HG03521 (cell line): ENCODE data around the gene RNF13.

Source experiments
- ATAC-seq: cut with Tn5 transposase; IDR thresholded peaks from one replicate; pipeline ENCODE4 v1.9.1; 2021; ENCODE audit warnings: mild to moderate bottlenecking, moderate library complexity; ENCODE audit not compliant: unreplicated experiment

The RNF13 gene, protein sequence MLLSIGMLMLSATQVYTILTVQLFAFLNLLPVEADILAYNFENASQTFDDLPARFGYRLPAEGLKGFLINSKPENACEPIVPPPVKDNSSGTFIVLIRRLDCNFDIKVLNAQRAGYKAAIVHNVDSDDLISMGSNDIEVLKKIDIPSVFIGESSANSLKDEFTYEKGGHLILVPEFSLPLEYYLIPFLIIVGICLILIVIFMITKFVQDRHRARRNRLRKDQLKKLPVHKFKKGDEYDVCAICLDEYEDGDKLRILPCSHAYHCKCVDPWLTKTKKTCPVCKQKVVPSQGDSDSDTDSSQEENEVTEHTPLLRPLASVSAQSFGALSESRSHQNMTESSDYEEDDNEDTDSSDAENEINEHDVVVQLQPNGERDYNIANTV

DNA sequence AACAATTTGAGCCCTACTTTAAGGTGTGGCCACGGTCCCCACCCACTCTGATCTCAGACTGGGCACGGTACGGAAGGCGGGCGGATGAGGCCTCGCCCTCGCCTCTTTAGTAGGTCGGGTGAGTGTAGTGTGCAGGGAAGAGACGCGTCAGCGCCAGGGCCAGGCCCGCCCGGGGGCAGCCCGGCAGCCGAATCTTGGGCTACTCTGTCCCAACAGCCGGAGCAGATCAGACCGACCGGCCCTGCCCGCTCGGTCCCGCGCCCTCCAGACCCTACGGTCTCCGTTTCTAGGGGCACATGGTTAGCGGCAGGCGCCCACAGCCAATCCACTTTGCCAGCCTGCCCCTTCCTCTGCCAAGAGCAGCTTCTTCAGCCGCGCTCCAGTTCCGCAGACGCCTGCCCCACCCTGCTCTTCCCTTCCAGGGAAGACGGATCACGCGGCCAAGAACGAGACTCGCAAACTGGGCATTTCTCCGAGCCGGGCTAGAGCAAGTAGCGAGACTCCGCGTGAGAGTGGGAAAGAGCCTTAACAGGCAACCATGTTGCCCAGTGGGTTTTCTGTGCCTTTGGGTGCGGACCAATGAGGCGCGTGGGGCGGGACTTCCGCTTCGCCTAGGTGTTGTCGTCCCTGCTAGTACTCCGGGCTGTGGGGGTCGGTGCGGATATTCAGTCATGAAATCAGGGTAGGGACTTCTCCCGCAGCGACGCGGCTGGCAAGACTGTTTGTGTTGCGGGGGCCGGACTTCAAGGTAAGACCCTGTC is at the start of gene RNF13:
RNF13 (plus strand) TSS at position 610 of the 761 bp plus-strand sequence. CDS start 32,812 bp downstream, outside the sequence.
- peak; percentile 91 for ATAC-seq

DNA sequence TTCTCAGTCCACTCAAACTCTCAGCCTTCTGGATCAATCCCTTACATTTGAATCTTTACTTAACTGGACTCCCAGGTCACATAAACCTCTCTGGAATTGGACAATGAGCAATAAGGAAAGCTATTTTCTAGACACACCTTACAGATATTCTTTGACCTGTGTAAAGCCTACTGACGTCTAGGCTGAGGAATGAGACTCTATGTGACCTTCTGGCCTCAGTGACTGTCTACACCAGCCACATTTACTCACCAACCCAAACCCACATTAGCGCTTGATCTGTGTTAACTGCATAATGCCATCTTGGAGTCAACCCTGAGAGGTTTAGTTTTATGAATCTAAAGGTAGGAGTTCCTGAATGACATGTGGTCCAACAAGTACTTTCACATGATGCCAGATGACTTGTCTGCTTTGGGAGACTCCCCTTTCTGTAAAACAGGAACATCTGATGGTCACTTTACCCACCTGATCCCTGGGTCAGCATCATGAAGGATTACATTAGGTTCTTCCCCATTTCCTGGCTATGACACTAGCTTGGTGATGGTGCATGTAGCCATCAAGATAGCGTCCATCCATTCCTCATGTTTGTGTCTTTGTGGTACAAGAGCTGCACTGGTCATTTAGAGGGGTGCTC is 49.3 kb upstream of the RNF13 start:
- no peak for ATAC-seq

DNA sequence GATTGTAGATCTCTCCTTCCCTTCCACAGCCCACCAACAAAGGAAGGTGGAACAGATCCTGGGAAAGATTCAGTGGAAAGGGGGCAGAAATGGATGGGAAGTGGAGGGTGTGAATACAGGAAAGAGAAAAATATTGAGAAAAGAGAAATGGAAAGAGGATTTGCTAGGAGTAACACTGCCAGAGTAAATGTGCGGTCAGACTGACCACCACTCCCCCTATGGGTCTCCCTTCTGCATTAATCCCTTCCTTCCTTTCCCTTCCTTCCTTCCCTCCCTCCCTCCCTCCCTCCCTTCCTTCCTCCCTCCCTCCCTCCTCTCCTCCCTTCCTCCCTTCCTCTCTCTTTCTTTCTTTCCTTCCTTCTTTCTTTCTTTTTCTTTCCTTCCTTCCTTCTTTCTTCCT is 48.7 kb upstream of the RNF13 start:
- no peak for ATAC-seq

DNA sequence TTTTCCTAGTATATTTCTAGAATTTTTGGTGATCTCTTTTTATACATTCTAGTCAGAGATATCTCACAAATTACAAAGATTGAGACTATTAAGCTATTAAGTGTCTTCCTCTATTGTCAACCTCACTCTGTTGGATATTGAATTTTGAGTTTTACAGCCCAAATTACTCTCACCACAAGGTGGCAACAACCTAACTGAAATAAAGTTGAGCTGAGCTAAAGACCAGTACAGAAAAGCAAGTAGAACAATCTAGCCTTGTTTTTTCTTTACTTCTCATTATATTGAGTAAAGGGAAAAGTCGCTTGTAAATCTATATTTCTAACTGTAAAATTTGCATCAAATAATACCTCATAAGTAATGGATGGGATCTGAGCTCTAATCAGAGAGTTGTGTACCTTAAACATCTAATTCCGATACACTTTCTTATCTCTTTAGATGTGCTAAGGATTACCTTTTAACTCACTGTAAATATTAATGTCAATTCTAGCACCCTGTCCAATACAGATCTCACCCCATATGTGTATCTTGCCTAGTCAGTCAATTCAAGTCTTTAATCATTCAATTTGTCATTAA is 47.2 kb upstream of the RNF13 start:
- no peak for ATAC-seq

DNA sequence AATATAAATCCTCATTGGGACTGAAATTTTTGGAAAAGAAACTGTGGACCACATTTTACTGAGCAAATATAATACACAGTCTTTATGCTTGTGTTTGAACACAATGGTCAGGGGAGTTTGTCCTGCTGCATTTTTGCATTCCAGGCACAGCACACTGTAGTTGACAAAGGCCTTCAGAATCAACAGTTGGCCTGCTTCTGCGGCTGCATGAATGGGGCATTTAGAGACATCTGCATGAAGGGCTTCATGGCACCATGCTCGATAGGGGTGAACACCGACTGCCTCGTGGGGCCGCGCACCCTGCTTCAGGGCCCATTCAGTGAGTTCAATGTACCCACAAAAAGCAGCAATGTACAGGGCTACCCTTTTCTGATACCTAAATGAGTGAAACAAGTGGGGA is 45.3 kb upstream of the RNF13 start:
- no peak for ATAC-seq

DNA sequence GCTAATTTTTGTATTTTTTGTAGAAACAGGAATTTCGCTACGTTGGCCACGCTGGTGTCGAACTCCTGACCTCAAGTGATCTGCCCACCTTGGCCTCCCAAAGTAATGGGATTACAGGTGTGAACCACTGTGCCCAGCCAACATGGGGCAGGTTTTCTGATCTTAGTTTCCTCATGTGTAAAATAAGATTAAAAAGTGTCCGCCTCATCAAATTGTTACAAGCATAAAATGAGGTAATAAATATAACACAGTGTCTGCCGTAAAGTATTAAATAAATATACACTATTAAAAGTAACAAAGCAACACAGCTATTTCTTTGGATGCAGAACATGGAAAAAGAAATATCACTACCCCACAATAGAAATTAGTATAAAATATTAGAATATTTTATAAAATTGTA is 44.3 kb upstream of the RNF13 start:
- ATAC-seq: no peak

DNA sequence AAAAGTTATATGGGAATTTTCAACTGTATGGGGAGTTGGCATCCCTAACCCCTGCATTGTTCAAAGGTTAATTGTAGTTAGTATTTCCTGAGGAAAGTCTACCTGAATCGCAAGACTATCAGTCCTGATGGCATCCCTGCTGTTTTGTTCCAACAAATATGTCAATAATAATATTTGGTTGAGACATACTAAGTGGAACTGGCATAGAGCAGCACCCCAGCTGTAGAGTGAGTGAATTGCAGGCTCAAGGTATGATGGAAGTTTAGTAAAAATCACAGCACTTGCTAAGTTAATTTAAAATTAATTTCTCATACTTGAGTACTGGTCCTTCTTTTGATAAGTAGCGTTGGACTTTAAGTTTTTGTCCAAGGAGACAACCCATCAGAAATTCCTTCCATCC is 42.8 kb upstream of the RNF13 start:
- ATAC-seq: no peak

DNA sequence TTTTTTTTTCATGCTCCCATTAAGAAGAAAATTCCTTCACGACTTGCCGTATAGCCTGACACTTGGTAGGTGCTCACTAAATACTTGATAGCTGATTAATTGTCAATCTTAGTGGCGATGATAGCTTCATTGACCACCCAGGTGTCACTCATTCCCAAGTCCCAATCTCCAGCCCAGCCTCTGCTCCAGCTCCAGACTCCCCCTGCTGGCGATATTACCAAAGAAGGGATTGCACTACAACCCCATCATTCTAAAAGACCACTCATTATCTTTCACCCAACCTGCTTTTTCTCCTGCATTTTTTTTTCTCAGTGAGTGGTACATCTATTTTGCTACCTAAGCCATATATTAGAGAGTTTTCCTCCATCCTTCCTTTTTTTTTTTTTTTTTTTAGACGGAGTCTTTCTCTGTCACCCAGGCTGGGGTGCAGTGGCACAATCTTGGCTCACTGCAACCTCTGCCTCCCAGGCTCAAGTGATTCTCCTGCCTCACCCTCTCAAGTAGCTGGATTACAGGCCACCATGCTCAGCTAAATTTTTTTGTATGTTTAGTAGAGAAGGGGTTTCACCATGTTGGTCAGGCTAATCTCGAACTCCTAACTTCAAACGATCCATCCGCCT is 41.3 kb upstream of the RNF13 start:
- ATAC-seq: no peak

DNA sequence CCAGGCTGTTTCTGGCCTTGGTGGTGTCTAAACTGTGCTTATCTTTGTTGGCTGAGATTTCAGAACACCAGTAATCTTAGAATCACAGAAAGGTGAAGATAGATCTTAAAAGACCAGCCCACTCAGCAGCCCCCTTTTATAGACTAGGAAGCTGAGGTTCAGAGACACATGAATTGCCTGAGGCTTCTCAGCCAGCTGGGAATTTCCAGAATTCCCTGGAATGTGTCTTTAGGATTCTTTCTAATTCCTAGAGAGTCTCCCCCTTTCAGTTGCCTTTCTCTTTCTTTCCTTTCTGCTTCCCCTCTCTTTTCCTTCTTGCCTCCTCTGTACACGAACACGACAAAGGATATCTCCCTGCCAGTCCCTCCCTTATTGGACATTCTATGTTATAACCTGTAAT is 40.2 kb upstream of the RNF13 start:
- ATAC-seq: no peak

DNA sequence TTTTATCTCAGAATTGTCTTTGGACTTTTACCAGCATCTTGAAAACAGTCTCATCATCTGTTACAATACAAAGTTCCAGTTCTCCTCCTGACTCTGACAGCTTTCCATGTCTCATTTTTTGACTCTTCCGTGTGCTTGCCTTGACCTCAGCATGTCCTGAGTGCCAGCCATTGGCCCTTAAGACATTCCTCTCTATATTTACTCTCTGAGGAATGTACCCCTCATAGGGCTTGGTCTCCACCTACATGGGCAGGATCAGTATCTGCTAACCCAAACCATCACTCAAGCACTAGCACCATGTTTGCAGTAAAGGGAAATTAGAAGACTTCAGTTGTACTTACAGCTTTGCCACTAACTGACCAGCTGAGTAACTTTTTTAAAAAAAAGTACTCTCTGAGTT is 36.8 kb upstream of the RNF13 start:
- no peak for ATAC-seq

DNA sequence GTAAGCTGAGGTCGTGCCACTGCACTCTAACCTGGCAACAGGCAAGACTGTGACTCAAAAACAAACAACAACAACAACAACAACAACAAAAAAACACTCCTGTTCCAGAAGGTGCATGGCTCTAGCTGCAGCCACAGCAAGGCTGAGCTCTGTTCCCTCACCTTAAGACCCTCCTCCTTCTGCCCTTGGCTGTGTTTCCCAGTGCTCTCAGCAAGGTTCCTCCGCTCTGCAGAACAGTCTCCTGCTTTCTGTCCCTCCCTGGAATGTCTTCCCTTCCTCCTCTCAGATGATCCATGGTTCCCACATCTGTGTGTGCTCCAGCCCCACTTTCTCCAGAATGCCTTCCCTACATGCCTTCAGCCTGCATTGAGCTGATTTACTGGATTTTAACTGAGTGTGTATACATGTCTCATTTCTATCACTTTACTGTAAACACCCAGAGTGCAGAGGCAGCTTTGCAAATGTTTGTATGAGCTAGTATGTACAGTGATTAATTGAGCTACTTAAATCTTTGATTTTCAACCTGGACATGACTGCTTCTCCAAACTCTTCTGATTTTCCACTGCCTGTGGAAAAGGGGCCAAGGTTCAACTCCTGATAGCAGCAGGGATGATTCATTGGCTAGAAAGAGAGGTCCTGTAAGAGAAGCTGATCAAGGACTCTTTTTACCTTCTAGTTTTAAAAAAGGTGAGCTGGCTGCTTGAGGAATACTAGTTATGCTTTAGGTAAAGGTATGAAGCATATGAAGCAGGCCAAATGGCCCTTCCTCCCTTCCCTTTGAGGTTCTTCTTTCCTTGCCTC is 35.4 kb upstream of the RNF13 start:
- ATAC-seq: no peak

DNA sequence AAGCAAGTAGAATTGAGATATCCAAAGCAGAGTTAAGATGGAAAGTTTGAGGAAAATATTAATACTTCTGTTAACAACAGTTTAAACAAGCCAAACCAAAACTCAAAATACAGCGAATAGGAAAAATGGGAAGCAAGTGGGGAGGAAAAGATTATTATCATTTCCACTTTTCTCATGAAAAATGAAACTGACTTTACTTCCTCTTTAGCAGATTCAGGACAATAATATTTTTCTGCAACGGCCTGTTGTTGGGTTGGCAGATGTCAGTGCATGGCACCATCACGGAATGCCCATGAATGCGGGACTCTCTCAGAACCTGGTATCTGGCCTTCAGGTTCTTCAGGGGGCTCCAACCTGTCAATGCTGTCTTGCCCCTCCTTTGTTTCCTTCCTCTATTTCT is 31.8 kb upstream of the RNF13 start:
- no peak for ATAC-seq

DNA sequence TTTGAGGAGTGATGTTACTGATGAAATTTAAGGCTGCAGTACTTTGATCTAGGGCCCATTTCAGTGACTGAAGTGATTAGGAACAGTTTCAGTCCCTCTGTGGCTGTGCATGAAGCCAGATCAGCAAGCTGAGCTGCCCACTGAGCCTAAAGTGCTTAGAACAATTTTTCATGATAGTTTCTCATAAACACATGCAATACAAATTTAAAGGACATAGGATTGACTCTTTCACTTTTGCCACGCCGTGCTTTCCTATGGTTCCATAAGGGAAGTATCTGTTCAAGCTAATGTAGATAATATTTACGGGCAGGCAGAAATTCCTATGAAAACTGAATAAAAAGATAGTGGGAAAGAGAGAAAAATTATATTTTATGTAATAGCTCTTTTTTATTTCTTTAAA is 31.3 kb upstream of the RNF13 start:
- no peak for ATAC-seq

DNA sequence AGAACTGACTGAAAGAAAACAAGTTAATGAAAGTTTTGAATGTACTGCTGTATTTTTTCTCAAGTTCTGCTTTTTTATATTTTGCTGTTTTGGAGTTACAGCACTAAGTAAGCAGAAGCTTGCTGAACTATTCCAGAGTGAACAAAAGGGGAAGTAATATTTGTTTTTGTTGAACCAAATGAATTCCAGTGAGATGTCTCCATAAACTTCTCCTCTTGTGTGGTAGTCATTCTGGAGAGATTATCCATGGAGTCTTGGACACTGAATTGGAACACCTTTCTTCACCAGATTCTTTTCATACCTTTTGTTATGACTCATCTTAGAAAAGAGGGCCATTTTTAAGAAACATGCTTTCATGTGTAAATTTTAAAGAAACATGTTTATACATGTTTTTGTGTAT is 29.4 kb upstream of the RNF13 start:
- no peak for ATAC-seq

DNA sequence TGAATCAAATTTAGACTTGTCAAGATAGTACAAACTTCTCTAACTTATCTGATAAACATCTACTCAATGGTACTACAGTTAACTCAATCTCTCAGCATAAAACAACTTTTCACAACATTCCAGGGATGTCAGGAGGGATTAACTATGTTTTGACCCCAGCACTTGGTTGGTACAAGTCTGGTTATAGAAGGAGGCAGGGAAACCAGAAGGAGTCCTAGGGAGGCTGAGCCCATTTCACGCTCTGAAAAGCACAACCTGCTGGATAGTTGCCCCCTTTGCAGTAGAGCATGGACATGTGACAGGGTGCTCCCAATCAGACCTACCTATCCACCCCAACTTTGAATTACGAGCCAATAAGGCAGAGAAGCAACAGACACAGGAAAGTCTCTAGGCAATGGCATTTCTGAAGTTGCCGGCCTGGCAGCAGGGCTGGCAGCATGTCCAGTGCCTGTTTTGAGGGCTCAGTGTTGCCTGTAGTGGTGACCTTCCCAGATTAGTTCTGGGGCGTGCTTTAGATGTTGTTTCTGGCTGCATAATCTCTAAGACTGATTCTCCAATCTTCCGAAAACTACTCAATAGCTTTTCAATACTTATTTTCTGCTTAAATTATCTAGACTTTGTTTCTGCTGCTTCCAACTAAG is 28.8 kb upstream of the RNF13 start:
- no peak for ATAC-seq

DNA sequence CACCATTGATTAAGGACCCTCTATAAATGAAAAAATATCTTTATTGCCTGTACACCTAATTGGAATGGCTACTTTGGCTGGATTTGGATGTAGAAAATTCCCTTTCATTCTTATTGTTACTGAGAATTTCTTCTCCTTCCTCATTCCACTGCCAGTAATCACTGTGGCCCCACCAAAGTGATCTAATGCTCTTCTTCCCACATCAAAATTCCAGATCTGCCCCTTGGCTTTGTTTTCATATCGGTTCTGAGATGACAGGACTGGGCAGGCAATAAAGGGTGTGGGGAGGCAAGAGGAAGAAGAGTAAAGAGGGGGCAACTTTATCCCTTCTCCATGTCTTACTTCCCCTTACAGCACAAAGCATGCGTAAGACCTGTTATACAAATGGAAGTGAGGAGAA is 22.7 kb upstream of the RNF13 start:
- ATAC-seq: no peak

DNA sequence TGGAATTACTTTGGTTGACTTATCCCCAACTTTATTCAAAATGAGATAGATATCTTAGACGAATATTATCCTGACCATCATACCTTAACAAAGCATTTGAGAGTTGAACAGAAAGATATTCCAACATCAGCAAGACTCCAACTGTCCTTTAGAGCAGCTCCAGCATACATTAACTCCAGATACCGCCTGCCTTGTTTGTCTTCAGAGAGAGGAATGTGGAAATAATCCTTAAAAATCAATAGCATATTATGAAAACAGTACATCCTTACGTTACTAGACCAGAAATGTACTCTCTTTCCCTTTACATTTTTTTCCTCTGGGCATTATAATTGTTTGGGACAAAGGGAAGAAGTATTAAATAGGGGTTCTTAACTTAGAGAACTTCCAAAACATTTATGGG is 22.3 kb upstream of the RNF13 start:
- ATAC-seq: no peak

DNA sequence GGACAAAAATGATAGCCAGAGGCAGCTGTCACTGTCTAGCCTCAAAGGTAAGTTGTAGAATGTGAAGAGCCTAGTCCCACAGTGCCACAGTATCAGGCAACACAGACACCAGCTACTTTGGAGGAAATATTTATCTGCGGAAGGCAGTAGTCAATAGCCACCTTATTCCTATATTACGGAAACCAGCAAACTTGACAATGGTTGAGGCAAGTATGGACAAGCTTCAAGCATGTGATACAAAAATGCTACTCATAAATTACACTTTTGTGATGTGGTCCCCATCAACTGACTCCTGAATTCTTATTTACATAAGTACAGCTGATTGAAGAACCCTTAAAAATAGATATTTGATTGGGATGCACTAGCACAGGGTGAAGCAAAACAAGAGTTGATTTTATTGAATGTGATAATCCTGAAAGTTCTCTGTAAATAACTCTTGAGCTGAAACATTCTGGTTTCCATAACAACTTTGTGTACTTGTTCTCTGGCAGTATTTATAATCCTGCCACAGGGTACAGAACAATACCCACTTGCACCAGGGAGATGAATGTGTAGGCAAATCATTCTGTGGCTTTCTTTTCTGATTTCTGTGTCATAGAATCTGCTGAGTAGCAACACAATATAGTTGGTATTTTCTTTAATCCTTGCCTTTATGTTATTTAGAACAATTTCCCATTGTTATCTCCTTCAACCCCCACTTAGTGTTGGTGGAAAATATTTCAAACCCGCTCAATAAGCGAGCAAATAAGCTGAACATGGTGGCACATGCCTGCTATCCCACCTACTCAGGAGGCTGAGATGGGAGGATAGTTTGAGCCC is 20.4 kb upstream of the RNF13 start, which contains the start of gene ANKUB1:
ANKUB1 (minus strand) TSS at position 103 of the 819 bp plus-strand sequence. CDS start 188 bp downstream, outside the sequence.
- no peak for ATAC-seq

DNA sequence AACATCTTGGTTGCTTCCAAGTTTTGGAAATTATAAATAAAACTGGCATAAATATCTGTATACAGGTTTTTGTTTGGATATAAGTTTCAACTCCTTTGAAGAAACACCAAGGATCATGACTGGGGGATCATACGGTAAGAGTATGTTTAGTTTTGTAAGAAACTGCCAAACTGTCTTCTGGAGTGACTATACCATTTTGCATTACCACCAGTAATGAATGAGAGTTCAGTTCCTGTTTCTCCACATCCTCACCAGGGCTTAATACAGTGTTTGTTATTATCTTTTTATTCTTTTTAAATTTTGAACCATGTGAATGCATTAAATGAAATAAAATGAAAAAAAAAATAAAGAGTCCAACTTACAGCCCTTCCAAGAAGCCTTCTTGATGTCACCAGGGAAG is 17.0 kb upstream of the RNF13 start:
- no peak for ATAC-seq
